IPS-15b (cell line): ENCODE results near the gene POMT2.

Experiments
- H3K27me3 ChIP-seq: one replicate; pipeline ENCODE4 v1.6.1; 2013; ENCODE audit warnings: low read length; ENCODE audit not compliant: control insufficient read depth, insufficient read depth
- H3K36me3 ChIP-seq: one replicate; pipeline ENCODE4 v1.6.1; 2013; ENCODE audit warnings: low read length; ENCODE audit not compliant: control insufficient read depth, insufficient read depth
- H3K4me1 ChIP-seq: one replicate; pipeline ENCODE4 v1.6.1; 2013; ENCODE audit warnings: mild to moderate bottlenecking, low read length; ENCODE audit not compliant: control insufficient read depth, insufficient read depth
- H3K4me3 ChIP-seq: one replicate; pipeline ENCODE4 v1.5.1; 2013; ENCODE audit warnings: low read depth, low read length
- H3K9ac ChIP-seq: one replicate; pipeline ENCODE4 v1.6.1; 2013; ENCODE audit warnings: low read depth, mild to moderate bottlenecking, low read length
- H3K9me3 ChIP-seq: one replicate; pipeline ENCODE4 v1.6.1; 2013; ENCODE audit warnings: mild to moderate bottlenecking, low read length; ENCODE audit not compliant: control insufficient read depth, insufficient read depth

Gene POMT2, protein sequence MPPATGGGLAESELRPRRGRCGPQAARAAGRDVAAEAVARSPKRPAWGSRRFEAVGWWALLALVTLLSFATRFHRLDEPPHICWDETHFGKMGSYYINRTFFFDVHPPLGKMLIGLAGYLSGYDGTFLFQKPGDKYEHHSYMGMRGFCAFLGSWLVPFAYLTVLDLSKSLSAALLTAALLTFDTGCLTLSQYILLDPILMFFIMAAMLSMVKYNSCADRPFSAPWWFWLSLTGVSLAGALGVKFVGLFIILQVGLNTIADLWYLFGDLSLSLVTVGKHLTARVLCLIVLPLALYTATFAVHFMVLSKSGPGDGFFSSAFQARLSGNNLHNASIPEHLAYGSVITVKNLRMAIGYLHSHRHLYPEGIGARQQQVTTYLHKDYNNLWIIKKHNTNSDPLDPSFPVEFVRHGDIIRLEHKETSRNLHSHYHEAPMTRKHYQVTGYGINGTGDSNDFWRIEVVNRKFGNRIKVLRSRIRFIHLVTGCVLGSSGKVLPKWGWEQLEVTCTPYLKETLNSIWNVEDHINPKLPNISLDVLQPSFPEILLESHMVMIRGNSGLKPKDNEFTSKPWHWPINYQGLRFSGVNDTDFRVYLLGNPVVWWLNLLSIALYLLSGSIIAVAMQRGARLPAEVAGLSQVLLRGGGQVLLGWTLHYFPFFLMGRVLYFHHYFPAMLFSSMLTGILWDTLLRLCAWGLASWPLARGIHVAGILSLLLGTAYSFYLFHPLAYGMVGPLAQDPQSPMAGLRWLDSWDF

DNA sequence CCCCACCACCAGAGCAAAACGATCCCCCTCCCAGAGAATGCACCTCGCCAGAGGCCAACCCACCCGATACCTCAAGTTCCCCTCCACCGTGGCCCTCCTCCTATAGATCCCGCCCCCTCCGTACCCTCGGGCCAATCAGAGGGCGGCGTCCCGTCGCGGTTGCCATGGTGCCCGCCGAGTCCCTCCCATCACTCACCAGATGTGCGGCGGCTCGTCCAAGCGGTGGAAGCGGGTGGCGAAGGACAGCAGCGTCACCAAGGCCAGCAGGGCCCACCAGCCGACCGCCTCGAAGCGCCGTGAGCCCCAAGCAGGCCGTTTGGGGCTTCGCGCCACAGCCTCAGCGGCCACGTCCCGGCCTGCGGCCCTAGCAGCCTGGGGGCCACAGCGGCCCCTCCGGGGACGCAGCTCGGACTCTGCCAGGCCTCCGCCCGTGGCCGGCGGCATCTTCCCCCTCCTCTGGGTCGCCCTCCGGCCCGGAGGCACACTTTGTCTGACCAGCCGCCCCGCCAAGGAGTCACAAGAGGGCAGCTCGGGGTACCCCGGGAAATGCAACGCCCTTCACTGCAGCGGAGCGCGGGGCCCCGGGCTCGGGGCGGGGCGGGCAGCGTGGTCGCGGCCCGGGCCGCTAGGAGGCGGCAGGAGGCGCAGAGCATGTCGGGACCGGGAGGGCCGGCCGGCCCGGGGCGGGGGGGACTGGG is at the start of gene POMT2:
TSS of gene POMT2 (minus strand) at position 646 of the 698 bp plus-strand sequence. CDS start at position 444, 202 bp downstream.
- peak within 1 kb of the TSS; percentile 95 for H3K9ac ChIP-seq
- peak within 1 kb of the TSS; percentile 93 for H3K4me3 ChIP-seq
- no peaks in the 10 kb centered on the region for H3K9me3 ChIP-seq
- peaks cover 7% of the 10 kb centered on the region for H3K4me1 ChIP-seq
- no peaks in the 10 kb centered on the region for H3K36me3 ChIP-seq
- no peaks in the 10 kb centered on the region for H3K27me3 ChIP-seq

DNA sequence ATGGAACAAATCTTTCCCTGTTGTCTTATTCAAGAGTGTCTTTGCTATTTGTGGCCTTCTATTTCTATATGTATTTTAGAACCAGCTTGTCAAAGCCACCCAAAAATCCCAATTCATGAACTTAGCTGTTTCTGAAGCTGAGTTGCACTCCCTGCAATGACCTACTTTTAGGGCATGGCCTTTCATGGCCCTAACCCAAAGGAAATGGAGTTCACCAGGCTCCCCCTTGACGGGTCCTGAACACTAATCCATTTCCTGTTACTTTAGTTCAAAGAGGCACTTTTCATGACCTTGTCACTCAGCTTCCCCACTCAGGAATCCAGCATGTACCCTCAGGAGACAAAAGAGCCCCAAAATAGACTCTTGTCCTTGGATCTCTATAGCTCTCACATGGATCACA is 48.6 kb upstream of the POMT2 start:
- H3K4me3 ChIP-seq, result no peak overlapping the region
- no peaks in the 10 kb centered on the region for H3K9me3 ChIP-seq
- H3K27me3 ChIP-seq, result no peaks in the 10 kb centered on the region
- no peak overlapping the region for H3K9ac ChIP-seq
- no peaks in the 10 kb centered on the region for H3K4me1 ChIP-seq
- H3K36me3 ChIP-seq, result no peaks in the 10 kb centered on the region

DNA sequence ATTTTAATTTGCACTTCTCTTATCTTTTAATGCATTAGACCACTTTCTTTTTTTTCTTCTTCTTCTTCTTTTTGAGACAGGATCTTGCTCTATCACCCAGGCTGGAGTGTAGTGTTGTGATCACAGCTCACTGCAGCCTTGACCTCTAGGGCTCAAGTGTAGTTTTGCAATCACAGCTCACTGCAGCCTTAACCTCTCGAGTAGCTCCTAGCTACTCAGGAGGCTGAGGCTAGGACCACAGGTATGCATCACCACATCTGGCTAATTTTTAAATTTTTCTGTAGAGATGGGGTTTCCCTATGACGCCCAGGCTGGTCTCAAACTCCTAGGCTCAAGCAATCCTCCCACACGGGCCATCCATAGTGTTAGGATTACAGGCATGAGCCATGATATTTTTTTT is 43.5 kb upstream of the POMT2 start:
- no peaks in the 10 kb centered on the region for H3K9me3 ChIP-seq
- no peaks in the 10 kb centered on the region for H3K4me1 ChIP-seq
- no peak overlapping the region for H3K9ac ChIP-seq
- no peak overlapping the region for H3K4me3 ChIP-seq
- H3K27me3 ChIP-seq, result no peaks in the 10 kb centered on the region
- H3K36me3 ChIP-seq, result no peaks in the 10 kb centered on the region

DNA sequence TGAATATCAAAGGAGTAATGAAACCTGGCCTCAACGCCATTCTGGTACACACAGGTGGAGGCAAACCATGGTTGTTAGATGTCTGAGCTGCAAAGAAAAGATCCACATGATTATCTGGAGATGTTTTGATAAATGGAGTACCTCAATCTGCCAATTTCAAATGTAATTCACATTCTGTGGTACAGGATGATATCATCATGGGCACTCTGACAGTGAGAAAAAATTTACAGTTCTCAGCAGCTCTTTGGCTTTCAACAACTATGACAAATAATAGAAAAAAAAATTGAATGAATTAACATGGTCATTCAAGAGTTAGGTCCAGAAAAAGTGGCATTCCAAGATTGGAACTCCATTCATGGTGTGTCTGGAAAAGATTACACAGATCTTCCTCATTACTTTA is 38.9 kb upstream of the POMT2 start:
- Histone ChIP-seq H3K27me3 (no peaks in the 10 kb centered on the region), H3K4me3 (no peak overlapping the region), H3K36me3 (no peaks in the 10 kb centered on the region), H3K9me3 (no peaks in the 10 kb centered on the region), H3K4me1 (no peaks in the 10 kb centered on the region), H3K9ac (no peak overlapping the region)

DNA sequence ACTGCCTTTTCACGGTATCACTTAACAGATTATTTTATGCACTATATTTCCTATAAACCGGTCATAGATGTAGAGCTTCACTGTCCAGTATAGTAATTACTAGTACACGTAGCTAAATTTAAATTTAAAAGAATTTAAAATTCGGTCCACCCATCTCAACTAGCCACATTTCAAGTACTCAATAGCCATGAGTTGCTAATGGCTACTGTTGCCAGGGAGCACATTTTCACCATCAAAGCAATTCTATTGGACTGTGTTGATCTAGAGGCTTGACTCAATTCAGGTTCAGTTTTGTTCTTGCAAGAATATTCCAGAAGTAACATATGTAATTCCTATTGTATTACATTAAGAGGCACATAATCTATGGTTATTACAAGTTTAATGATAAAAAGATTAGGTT is 36.2 kb upstream of the POMT2 start:
- no peaks in the 10 kb centered on the region for H3K9me3 ChIP-seq
- H3K36me3 ChIP-seq, result no peaks in the 10 kb centered on the region
- H3K27me3 ChIP-seq, result no peaks in the 10 kb centered on the region
- no peaks in the 10 kb centered on the region for H3K4me1 ChIP-seq
- no peak overlapping the region for H3K4me3 ChIP-seq
- no peak overlapping the region for H3K9ac ChIP-seq

DNA sequence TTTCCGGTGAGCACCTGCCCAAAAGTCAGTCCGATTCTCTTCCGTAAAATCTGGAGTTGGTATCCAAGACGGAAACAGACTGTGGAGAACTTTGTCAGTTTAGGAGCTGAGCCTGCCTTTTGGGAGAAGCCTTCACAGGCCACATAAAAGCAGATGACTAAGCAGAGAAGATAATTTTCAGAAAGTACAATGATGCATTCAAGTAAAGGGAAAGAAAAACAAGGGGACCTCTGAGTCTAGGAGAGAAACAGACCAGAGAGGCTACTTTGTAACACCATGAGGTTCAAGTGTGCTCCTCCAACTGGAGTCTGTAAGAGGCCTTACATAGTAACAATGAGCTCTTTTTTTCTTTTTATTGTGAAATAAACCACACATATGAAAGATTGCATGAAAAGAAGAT is 35.1 kb upstream of the POMT2 start:
- Histone ChIP-seq H3K27me3 (no peaks in the 10 kb centered on the region), H3K4me1 (no peaks in the 10 kb centered on the region), H3K9ac (no peak overlapping the region), H3K9me3 (no peaks in the 10 kb centered on the region), H3K4me3 (no peak overlapping the region), H3K36me3 (no peaks in the 10 kb centered on the region)

DNA sequence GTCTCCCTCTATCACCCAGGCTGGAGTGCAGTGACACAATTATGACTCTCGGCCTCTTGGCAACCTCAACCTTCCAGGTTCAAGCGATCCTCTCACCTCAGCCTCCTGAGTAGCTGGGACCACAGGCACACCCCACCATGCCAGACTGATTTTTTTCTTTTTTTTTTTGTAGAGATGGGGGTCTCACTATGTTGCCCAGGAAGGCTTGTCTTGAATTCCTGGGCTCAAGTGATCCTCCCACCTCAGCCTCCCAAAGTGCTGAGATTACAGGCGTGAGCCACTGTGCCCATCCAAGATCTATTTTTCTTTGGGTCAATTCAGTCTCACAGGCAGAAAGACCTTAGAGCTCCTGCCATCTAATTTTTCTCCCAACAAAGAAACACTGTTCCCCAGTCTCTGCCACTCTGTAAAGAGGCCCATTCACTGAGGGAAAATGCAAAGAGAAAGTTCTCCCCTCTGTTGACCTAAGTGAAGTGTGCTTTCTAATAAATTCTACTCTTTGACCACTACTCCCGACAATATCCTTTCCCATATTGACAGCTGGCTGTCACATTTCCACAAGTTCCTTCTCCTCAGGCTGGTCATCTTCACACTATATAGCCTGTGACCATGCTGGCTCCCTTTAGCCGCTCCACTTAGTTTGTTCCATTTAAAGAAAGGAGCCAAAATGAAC is 32.9 kb upstream of the POMT2 start:
- Histone ChIP-seq H3K4me1 (no peaks in the 10 kb centered on the region), H3K9ac (no peak overlapping the region), H3K36me3 (no peaks in the 10 kb centered on the region), H3K9me3 (no peaks in the 10 kb centered on the region), H3K27me3 (no peaks in the 10 kb centered on the region), H3K4me3 (no peak overlapping the region)

DNA sequence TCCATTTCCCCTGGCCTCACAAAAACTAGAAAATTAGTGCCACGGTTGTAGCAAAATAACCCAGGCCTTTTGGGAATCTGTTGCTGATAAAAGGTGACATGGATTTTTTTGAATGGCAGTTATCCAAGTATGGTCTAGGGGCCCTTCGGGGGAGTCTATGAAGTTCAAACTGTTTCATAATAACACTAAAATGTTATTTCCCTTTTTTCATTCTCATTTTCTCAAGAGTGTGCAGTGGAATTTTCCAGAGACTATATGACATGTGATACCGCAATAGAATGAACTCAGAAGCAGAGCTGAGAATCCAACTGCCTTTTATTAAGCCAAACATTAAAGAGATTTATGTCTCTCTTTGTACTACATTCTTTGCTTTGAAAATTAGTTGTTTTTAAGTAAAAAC is 27.1 kb upstream of the POMT2 start:
- no peaks in the 10 kb centered on the region for H3K9me3 ChIP-seq
- H3K4me3 ChIP-seq, result no peak overlapping the region
- no peaks in the 10 kb centered on the region for H3K27me3 ChIP-seq

DNA sequence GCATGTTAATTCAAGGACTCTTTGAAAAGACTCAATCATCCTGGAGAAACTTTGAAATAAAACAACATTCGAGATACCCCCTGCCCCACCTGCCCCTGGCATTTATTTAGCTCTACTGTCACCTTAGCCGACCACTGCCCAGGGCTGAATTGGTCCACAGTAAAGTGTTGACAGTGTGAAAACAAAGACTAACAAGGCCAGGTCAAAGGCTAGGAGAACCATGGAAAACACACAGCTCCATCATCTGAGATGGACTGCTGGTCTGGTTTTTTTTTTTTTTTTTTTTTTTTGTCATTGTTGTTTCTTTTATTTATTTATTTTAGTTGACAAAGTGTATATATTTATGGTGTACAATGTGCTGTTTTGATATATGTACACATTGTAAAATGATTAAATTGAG is 25.8 kb upstream of the POMT2 start:
- no peaks in the 10 kb centered on the region for H3K9me3 ChIP-seq
- H3K36me3 ChIP-seq, result no peaks in the 10 kb centered on the region
- no peak overlapping the region for H3K4me3 ChIP-seq
- H3K9ac ChIP-seq, result no peak overlapping the region
- peaks cover 7% of the 10 kb centered on the region for H3K4me1 ChIP-seq
- H3K27me3 ChIP-seq, result no peaks in the 10 kb centered on the region

More for the DNA sequence above, 27.1 kb upstream of the POMT2 start:
- Histone ChIP-seq H3K9ac (no peak overlapping the region), H3K36me3 (no peaks in the 10 kb centered on the region), H3K4me1 (peaks cover 7% of the 10 kb centered on the region)

DNA sequence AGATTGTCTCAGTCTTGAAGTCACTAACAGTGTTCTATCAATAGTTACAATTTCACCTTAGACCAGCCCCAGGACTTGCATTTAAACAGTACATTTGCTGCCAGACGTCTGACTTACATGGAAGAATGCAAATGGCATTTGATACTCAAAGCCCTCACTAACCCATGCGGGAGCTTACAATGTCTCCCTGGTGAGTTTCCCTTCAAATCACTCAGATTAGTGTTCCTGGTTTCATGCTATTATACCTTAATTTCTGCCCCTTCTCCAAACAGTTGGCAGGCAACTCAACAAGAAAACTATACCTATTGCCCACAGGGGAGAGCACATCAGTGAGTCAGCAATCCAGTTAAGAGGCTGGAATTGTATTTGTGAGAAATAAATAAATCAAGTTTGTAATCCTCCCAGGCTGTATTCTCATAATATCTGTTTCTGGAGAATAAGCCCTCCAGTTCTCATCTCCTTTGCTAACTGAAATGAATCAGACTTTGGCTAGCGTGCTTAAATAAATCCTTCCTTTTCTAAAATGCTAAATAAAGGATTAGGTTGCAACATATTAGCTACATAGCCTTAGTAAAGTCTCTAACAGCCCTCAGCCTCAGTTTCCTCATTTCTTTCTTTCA is 23.8 kb upstream of the POMT2 start:
- Histone ChIP-seq H3K36me3 (no peaks in the 10 kb centered on the region), H3K4me1 (peaks cover 18% of the 10 kb centered on the region), H3K27me3 (no peaks in the 10 kb centered on the region), H3K9ac (no peak overlapping the region), H3K4me3 (no peak overlapping the region), H3K9me3 (no peaks in the 10 kb centered on the region)

DNA sequence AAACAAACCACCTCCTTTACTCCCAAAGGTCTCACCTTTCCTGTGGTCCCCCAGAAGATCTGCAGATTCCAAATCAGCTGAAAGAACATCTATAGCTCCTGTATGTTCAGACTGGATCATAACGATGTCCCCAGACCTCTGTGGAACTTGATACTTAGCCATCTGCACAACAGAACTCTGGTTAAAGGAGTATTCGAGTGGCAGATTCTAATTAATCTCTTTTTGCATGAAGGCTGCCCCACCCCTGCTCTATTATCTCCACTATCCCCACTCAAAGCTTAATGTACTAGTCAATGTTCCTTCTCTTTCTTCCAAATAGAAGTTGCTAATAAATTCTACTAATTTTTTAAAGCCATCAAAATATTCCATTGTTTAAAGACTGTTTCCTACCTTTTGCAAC is 23.0 kb upstream of the POMT2 start:
- H3K27me3 ChIP-seq, result no peaks in the 10 kb centered on the region
- no peaks in the 10 kb centered on the region for H3K9me3 ChIP-seq
- no peak overlapping the region for H3K4me3 ChIP-seq
- no peaks in the 10 kb centered on the region for H3K36me3 ChIP-seq
- H3K4me1 ChIP-seq, result peaks cover 27% of the 10 kb centered on the region
- no peak overlapping the region for H3K9ac ChIP-seq
